HL-60 (cell line): ENCODE measurements around the gene SRPK2.

ENCODE experiments used
- CTCF ChIP-seq: IDR thresholded peaks from one replicate; pipeline ENCODE4 v1.5.1; 2011; ENCODE audit warnings: low read length, control low read depth, inconsistent platforms; ENCODE audit not compliant: insufficient read depth
- GABPA ChIP-seq: IDR thresholded peaks from 2 replicates; pipeline ENCODE4 v1.6.1; 2012; ENCODE audit warnings: low read depth
- POLR2AphosphoS5 ChIP-seq: IDR thresholded peaks from 2 replicates; pipeline ENCODE4 v1.6.1; 2012; ENCODE audit warnings: low read depth
- SPI1 ChIP-seq: IDR thresholded peaks from 2 replicates; pipeline ENCODE4 v1.6.1; 2012; ENCODE audit warnings: low read depth, mild to moderate bottlenecking, borderline replicate concordance
- TF ChIP-seq, protein P1 (sequence below): IDR thresholded peaks from 2 replicates; pipeline ENCODE4 v1.6.1; 2012; ENCODE audit warnings: low read depth; ENCODE audit not compliant: insufficient replicate concordance

DNA sequence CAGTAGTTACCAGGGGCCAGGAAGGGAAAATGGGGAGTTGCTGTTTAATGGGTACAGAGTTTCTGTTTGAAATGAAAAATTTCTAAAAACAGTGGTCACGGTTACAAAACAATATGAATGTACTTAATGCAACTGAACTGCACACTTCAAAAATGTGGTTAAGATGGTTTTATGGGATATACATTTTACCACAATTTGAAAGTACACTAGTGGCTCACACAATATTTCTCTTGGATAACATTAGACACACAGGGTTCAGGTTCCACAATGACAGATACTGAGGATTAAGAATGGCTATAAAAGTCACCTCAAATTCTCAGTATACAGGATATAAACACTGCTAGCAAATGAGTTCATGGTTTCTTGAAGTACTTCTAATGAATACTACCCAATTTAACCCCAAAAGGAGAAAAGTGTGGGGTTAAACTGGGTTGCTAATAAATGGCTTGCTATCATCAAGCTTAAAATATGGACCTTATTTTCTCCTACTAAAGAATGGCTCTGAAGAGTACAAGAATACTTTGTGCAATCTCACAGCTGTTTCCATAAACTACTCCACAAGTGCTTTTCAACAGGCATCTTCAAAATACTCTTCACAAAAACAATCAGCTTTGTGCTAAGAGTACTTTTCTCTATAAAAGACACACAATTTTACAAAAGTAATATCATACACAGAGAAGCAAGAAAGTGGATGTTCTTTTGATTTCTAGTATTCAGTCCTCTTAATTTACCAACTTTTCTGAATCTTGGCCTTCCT is 92.9 kb downstream of the SRPK2 start:
- TF ChIP-seq CTCF (no peak), POLR2AphosphoS5 (no peak), SPI1 (no peak), GABPA (no peak)
- TF ChIP-seq, protein P1, sequence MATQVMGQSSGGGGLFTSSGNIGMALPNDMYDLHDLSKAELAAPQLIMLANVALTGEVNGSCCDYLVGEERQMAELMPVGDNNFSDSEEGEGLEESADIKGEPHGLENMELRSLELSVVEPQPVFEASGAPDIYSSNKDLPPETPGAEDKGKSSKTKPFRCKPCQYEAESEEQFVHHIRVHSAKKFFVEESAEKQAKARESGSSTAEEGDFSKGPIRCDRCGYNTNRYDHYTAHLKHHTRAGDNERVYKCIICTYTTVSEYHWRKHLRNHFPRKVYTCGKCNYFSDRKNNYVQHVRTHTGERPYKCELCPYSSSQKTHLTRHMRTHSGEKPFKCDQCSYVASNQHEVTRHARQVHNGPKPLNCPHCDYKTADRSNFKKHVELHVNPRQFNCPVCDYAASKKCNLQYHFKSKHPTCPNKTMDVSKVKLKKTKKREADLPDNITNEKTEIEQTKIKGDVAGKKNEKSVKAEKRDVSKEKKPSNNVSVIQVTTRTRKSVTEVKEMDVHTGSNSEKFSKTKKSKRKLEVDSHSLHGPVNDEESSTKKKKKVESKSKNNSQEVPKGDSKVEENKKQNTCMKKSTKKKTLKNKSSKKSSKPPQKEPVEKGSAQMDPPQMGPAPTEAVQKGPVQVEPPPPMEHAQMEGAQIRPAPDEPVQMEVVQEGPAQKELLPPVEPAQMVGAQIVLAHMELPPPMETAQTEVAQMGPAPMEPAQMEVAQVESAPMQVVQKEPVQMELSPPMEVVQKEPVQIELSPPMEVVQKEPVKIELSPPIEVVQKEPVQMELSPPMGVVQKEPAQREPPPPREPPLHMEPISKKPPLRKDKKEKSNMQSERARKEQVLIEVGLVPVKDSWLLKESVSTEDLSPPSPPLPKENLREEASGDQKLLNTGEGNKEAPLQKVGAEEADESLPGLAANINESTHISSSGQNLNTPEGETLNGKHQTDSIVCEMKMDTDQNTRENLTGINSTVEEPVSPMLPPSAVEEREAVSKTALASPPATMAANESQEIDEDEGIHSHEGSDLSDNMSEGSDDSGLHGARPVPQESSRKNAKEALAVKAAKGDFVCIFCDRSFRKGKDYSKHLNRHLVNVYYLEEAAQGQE, result no peak
